Endothelial cell of umbilical vein (primary cell): Measurements from ENCODE around the gene C3orf22. TPM values are rescaled to one million over a fixed set of nuclear protein-coding genes. Genes with fewer than 3 reads are reported as not detected.

Experiments
- BruUV-seq: library from RNA; stranded (reverse); fragments of 400-500 nt; replicated peaks from 2 replicates; lab custom pipeline; 2021; lab: Mats Ljungman, UMichigan
- CTCF ChIA-PET: fragments of 300-600, 350-600 bp; sonication (Branson Sonifier 250); formaldehyde crosslinking; loops from one replicate; lab custom pipeline; 2021; ENCODE audit warnings: antibody characterized with exemption, inconsistent platforms; lab: Charles Lee
- POLR2A ChIA-PET: fragments of 300-600, 350-600 bp; sonication (Branson Sonifier 250); formaldehyde crosslinking; loops from one replicate; lab custom pipeline; 2021; ENCODE audit warnings: antibody characterized with exemption, inconsistent platforms; lab: Charles Lee
- DNase-seq: peaks from one replicate; pipeline ENCODE4 v3.0.0-alpha.2; 2011; ENCODE audit warnings: low read depth, low spot score
- FAIRE-seq: peaks from 2 replicates; lab custom pipeline; 2011; peaks lifted over from hg19 to GRCh38; lab: Jason Lieb, UNC
- H2AFZ ChIP-seq: 2 replicates; pipeline ENCODE4 v1.6.0; 2012; ENCODE audit warnings: low read depth, low read length, control low read depth, inconsistent platforms
- H3K27ac ChIP-seq: 2 replicates; pipeline ENCODE4 v1.5.1; 2011; ENCODE audit warnings: low read depth, mild to moderate bottlenecking, control low read depth, low read length, moderate library complexity; ENCODE audit not compliant: insufficient read depth
- H3K27me3 ChIP-seq, 2 experiments: 2 replicates each; pipeline versions ENCODE4 v1.6.0 to v1.6.1; 2011; ENCODE audit warnings: low read length in 2 of 2, mixed read lengths in 1 of 2; ENCODE audit not compliant: control insufficient read depth in 2 of 2, insufficient read depth in 2 of 2
- H3K36me3 ChIP-seq, 2 experiments: 2 replicates in 1 of 2; 3 replicates in 1 of 2; pipeline ENCODE4 v1.5.1; 2011; ENCODE audit warnings: low read length in 2 of 2, mild to moderate bottlenecking in 1 of 2, moderate library complexity in 1 of 2; ENCODE audit not compliant: control insufficient read depth in 2 of 2, insufficient read depth in 2 of 2; ENCODE audit errors: extremely low read depth in 1 of 2
- H3K4me1 ChIP-seq: 3 replicates; pipeline ENCODE4 v1.5.1; 2011; ENCODE audit warnings: mild to moderate bottlenecking, low read length; ENCODE audit not compliant: control insufficient read depth, insufficient read depth; ENCODE audit errors: extremely low read depth
- H3K4me2 ChIP-seq: 2 replicates; pipeline ENCODE4 v1.6.1; 2011; ENCODE audit warnings: low read length, control low read depth, mixed read lengths; ENCODE audit not compliant: insufficient read depth
- H3K4me3 ChIP-seq, 3 experiments: fragments of 200-600 bp in 1 of 3; sonication (generic), shearing (Covaris generic) in 1 of 3; replicated peaks in 1 of 3; 2 replicates each; pipeline ENCODE4 v1.5.1; 2011 to 2016; ENCODE audit warnings: control low read depth in 3 of 3, low read length in 3 of 3, mild to moderate bottlenecking in 2 of 3, inconsistent platforms in 1 of 3, low read depth in 1 of 3, moderate library complexity in 1 of 3; ENCODE audit not compliant: insufficient read depth in 1 of 3
- H3K79me2 ChIP-seq: 2 replicates; pipeline ENCODE4 v1.6.0; 2012; ENCODE audit warnings: low read length, inconsistent platforms; ENCODE audit not compliant: control insufficient read depth, insufficient read depth
- H3K9ac ChIP-seq: replicated peaks from 2 replicates; pipeline ENCODE3; 2011; ENCODE audit warnings: low read length, control low read depth; ENCODE audit not compliant: insufficient read depth; ENCODE audit errors: extremely low read depth
- H3K9me1 ChIP-seq: replicated peaks from 3 replicates; pipeline ENCODE4 v1.6.0; 2011; ENCODE audit warnings: mild to moderate bottlenecking, low read length; ENCODE audit not compliant: control insufficient read depth, insufficient read depth; ENCODE audit errors: extremely low read depth
- H3K9me3 ChIP-seq: replicated peaks from 2 replicates; pipeline ENCODE4 v1.5.1; 2012; ENCODE audit warnings: low read length, inconsistent platforms; ENCODE audit not compliant: control insufficient read depth, insufficient read depth
- H4K20me1 ChIP-seq: replicated peaks from 2 replicates; pipeline ENCODE3; 2011; ENCODE audit warnings: mild to moderate bottlenecking, low read length; ENCODE audit not compliant: control insufficient read depth, insufficient read depth; ENCODE audit errors: extremely low read depth
- EZH2 ChIP-seq: IDR thresholded peaks from 2 replicates; pipeline ENCODE4 v1.6.1; 2012; ENCODE audit warnings: borderline replicate concordance, low read depth, mild to moderate bottlenecking, moderate library complexity, low read length, inconsistent platforms; ENCODE audit not compliant: severe bottlenecking
- FOS ChIP-seq: IDR thresholded peaks from 2 replicates; pipeline ENCODE4 v1.6.1; 2011; ENCODE audit warnings: mild to moderate bottlenecking, low read length, moderate library complexity, borderline replicate concordance; ENCODE audit not compliant: insufficient read depth
- GATA2 ChIP-seq: IDR thresholded peaks from 2 replicates; pipeline ENCODE4 v1.7.0; 2011; ENCODE audit warnings: low read depth, mild to moderate bottlenecking, moderate library complexity, mixed read lengths, low read length; ENCODE audit not compliant: insufficient read length, insufficient read depth
- JUN ChIP-seq: IDR thresholded peaks from 2 replicates; pipeline ENCODE4 v1.6.1; 2011; ENCODE audit warnings: borderline replicate concordance, low read depth; ENCODE audit not compliant: insufficient read length, insufficient read depth
- MYC ChIP-seq: IDR thresholded peaks from one replicate; pipeline ENCODE4 v1.6.1; 2011; ENCODE audit warnings: mild to moderate bottlenecking, low read depth, low read length
- POLR2A ChIP-seq: IDR thresholded peaks from 2 replicates; pipeline ENCODE4 v1.6.1; 2012; ENCODE audit warnings: low read depth, mild to moderate bottlenecking, control low read depth, low read length
- POLR2AphosphoS5 ChIP-seq: IDR thresholded peaks from 2 replicates; pipeline ENCODE4 v1.6.1; 2012; ENCODE audit warnings: low read depth, mild to moderate bottlenecking, control low read depth, low read length, moderate library complexity; ENCODE audit not compliant: insufficient read depth
- dilution Hi-C: fragments of 300-500 bp; cut with MboI; formaldehyde crosslinking; loops from one replicate; pipeline ENCODE4 v1.15.0; 2019; ENCODE audit warnings: low sequenced_read_pairs; ENCODE audit not compliant: extremely low pct_ligation_motif_present
- intact Hi-C: fragments of 100-400 bp; cut with micrococcal nuclease; formaldehyde crosslinking; loops from one replicate; pipeline ENCODE4 v1.10.0; 2022
- polyA plus RNA-seq, 4 experiments: library from polyadenylated mRNA; depleted of rRNA in 3 of 4; stranded (reverse) in 3 of 4; unstranded in 1 of 4; fragments of >200 nt; gene quantifications; 2 replicates each; pipeline versions ENCODE4 v1.2.1 to v1.2.3, GENCODE V29; 2011 to 2012; ENCODE audit warnings: missing spikeins in 1 of 4
- total RNA-seq: library from RNA; stranded (reverse); gene quantifications from 2 replicates; pipeline ENCODE4 v1.2.3, GENCODE V29; 2021
- TF ChIP-seq, protein P1 (sequence below), 2 donors: IDR thresholded peaks; 1 replicate in 1 of 2; 2 replicates in 1 of 2; pipeline ENCODE4 v1.5.1; 2011; ENCODE audit warnings: low read length in 2 of 2, mild to moderate bottlenecking in 2 of 2, moderate library complexity in 2 of 2, control low read depth in 1 of 2, inconsistent platforms in 1 of 2, low read depth in 1 of 2; ENCODE audit not compliant: insufficient read depth in 1 of 2; ENCODE audit errors: extremely low read depth in 1 of 2
- TF ChIP-seq, protein P2 (sequence below): IDR thresholded peaks from 2 replicates; pipeline ENCODE4 v1.6.1; 2011; ENCODE audit not compliant: insufficient read depth, insufficient read length

The C3orf22 gene
- total and polyA plus RNA-seq, 2 donors (not counting 3 experiments of a cell fraction or from before 2014, with no cell fraction given), result not detected

DNA sequence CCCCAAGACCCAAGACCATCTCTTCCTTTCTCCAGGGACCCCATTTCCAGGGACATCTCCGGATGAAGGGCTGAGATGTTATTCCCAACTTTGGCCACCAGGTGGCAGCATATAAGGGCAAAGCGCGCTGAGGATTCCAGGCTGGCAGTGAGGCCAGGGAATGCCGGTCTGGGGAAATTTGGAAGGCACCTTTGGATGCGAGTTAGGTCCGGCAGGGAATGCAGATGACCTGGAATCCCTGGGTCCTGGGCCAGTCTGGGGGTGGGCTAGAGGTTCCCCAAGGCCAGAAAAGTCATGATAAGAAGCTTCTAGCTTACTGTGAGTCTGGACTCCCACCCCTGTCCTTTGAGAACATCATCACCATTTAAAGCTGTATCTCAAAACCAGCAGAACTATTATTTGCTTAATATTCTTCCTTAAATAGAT is 36.4 kb downstream of the C3orf22 start:
- Histone ChIP-seq H3K27ac (no peak overlapping the region), H3K4me3 (no peak overlapping the region), H2AFZ (no peak overlapping the region), H3K36me3 (no peaks in the 10 kb centered on the region), H3K27me3 (peaks cover 13 to 17% of the 10 kb centered on the region in 2 experiments), H3K9me3 (no peaks in the 10 kb centered on the region), H3K9me1 (no peaks in the 10 kb centered on the region), H3K79me2 (no peaks in the 10 kb centered on the region), H3K9ac (no peak overlapping the region), H3K4me2 (no peak overlapping the region), H3K4me1 (no peaks in the 10 kb centered on the region), H4K20me1 (no peaks in the 10 kb centered on the region)
- dilution Hi-C loops, result no loop called here
- no peak for TF ChIP-seq MYC
- TF ChIP-seq, protein P1, sequence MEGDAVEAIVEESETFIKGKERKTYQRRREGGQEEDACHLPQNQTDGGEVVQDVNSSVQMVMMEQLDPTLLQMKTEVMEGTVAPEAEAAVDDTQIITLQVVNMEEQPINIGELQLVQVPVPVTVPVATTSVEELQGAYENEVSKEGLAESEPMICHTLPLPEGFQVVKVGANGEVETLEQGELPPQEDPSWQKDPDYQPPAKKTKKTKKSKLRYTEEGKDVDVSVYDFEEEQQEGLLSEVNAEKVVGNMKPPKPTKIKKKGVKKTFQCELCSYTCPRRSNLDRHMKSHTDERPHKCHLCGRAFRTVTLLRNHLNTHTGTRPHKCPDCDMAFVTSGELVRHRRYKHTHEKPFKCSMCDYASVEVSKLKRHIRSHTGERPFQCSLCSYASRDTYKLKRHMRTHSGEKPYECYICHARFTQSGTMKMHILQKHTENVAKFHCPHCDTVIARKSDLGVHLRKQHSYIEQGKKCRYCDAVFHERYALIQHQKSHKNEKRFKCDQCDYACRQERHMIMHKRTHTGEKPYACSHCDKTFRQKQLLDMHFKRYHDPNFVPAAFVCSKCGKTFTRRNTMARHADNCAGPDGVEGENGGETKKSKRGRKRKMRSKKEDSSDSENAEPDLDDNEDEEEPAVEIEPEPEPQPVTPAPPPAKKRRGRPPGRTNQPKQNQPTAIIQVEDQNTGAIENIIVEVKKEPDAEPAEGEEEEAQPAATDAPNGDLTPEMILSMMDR (IDR thresholded peaks at IDR 0.05; ENCODE audit: extremely low read depth in 1 of 2, insufficient read depth in 1 of 2, low read depth in 1 of 2, low read length in 2 of 2), result peak; percentile 67 to 78
- no TSS peak for BruUV-seq
- ChIA-PET CTCF (interaction anchor here (0.5 to 2.5 kb wide), 18 partner anchors 9 to 1024 kb away, joined by 3 to 51 read pairs (median 3); no protein-coding TSS in a partner anchor), POLR2A (no interaction called here)
- intact Hi-C loops, result loop anchor here (1.0 to 10.0 kb wide), 4 partner anchors 132 to 1022 kb away; partner anchors contain the start of gene TXNRD3
- FAIRE-seq (peak; percentile 95), DNase-seq (peak; percentile 43)

GRCh38 chr3:126521122-126521891 is 37.4 kb downstream of the C3orf22 start:
- H3K79me2 ChIP-seq, result no peaks in the 10 kb centered on the region
- intact Hi-C loops (loop anchor here (10.0 kb wide), 1 partner anchor 483 kb away; no protein-coding TSS in a partner anchor), dilution Hi-C loops (no loop called here)
- no peaks in the 10 kb centered on the region for H3K9me3 ChIP-seq
- H3K4me1 ChIP-seq, result no peaks in the 10 kb centered on the region
- H3K9ac ChIP-seq, result no peak overlapping the region
- BruUV-seq, result no TSS peak
- H3K9me1 ChIP-seq, result no peaks in the 10 kb centered on the region
- no peak overlapping the region for H2AFZ ChIP-seq
- POLR2A ChIA-PET, result no interaction called here
- no peak overlapping the region for H3K4me3 ChIP-seq
- H3K27me3 ChIP-seq, result peaks cover 13 to 17% of the 10 kb centered on the region in 2 experiments
- DNase-seq, result no peak
- H3K27ac ChIP-seq, result no peak overlapping the region
- CTCF ChIA-PET, result interaction anchor here (1.2 kb wide), 1 partner anchor 1027 kb away, joined by 3 read pairs; no protein-coding TSS in a partner anchor
- TF ChIP-seq, protein P2, sequence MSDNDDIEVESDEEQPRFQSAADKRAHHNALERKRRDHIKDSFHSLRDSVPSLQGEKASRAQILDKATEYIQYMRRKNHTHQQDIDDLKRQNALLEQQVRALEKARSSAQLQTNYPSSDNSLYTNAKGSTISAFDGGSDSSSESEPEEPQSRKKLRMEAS, result no peak
- TF ChIP-seq POLR2AphosphoS5 (no peak), JUN (no peak), MYC (no peak), FOS (no peak), GATA2 (no peak), POLR2A (no peak), EZH2 (no peak)
- TF ChIP-seq, protein P1 (IDR thresholded peaks at IDR 0.05; ENCODE audit: extremely low read depth in 1 of 2, insufficient read depth in 1 of 2, low read depth in 1 of 2, low read length in 2 of 2), result no peak
- FAIRE-seq, result no peak
- no peaks in the 10 kb centered on the region for H4K20me1 ChIP-seq
- no peak overlapping the region for H3K4me2 ChIP-seq
- H3K36me3 ChIP-seq, result no peaks in the 10 kb centered on the region
